Endometrial microvascular endothelial cells (primary cell): ENCODE measurements around the gene NR6A1. TPM values are rescaled to one million over a fixed set of nuclear protein-coding genes. Genes with fewer than 3 reads are reported as not detected.

Experiments
- in situ Hi-C: cut with HindIII; loops from 2 replicates; pipeline ENCODE4 v1.10.0; 2017; ENCODE audit warnings: low sequenced_read_pairs, low pct_unique_long_range_greater_than_20kb; ENCODE audit errors: inconsistent ontology term
- total RNA-seq: library from RNA; depleted of rRNA; stranded (reverse); fragments of >200 nt; gene quantifications from one replicate; pipeline ENCODE4 v1.2.3, GENCODE V29; 2015; ENCODE audit errors: inconsistent ontology term

Gene NR6A1
- total RNA-seq, 1 donor from 2014 or later: 0.19 TPM

DNA sequence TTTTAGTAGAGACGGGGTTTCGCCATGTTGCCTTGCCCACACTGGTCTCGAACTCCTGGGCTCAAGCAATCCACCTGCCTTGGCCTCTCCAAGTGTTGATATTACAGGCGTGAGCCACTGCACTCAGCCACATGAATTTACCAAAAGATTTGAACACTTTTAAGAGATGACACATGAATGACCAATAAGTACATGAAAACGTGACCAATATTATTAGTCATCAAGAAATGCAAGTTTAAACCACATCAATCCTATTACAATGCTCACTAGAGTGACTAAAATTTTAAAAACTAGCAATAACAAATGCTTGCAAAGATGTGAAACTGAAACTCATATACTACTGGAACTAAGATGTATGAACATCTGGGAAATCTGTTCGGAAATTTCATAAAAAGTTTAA lies 54.3 kb downstream of the NR6A1 start:
- in situ Hi-C loops: no loop called here

DNA sequence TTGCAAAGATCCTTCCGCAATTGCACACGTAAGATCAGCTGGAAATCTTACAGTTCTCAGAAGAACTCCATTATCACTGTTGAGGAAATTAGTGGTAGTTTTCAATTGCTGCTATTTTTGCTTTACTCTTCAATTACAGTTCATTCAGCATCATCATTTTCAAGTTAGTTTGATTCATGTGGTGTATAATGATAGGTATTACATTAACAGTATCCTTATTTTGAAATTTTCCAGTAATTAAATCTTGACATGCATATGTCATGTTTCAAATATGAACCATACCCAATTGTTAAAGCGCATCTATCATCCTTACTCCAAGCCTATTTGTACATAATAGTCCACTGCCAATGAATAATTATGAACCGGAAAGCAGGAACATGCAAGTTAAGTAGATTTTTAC lies 60.3 kb downstream of the NR6A1 start:
- in situ Hi-C loops: no loop called here

DNA sequence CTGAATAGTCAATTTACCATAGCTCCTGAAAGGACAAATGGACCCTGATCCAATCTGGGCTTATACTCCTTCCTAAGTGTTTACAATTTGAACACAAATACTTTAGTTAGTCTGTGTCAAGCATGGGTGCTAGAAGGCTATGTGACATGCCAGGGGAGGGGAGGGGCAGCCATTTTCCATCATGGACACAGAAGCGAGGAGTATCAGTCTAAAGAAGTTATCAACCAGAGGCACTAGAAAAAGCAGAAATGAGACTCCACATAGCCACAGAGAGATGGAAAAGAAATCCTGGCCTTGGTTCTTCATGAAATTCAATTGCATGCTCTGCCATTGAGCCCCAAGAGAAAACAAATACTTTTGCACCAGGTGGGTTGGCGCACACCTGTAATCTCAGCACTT lies 61.8 kb downstream of the NR6A1 start:
- in situ Hi-C loops: no loop called here

DNA sequence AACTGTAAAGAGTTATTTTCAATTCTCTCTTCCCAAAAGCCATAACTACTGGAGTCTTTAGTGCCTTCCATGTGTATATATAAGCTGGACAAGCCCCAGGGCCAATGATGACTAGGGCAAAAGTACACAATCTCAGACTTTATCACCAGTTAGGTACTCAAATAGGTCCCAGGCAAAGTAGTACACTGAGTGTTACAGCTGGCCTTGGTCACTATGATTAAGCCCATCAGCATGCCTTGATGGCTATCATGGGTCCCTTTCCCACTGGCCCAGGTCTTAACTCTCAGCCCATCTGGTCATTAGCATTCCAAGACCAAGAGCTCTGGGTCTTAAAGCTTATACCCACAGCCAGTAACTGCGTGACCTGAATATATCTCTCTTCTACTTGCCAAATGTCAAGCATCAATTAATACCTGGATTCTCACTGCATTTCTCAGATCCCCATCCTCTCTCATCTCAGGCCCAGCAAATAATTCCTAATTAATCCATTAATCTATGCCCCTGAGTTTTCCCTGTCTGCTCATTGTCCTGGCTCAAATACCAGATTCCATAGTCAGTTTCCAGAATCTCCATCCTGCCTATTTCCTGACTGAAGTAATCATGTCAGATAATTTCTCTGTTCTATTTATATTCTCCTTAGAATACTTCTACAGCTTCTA lies 62.3 kb downstream of the NR6A1 start:
- in situ Hi-C loops: no loop called here

DNA sequence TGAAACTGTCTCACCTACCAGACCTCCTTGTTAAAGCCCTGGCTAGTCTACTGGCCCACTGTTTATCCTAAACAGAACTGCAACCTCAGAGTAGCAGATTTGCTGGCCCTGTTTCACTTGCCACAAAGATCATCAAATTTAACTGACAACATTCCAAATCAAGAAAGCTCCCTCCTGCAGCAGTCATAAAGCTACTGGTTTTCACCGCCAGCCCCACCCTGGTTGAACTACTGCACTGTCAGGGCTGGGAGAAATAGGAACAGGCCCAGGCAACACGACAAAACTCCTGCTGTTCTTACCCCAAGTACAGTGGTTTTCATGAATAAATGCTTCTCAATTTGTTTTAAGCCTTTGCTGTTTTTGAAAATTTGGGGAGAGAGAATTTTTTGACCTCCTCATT lies 63.0 kb downstream of the NR6A1 start:
- in situ Hi-C loops: no loop called here

DNA sequence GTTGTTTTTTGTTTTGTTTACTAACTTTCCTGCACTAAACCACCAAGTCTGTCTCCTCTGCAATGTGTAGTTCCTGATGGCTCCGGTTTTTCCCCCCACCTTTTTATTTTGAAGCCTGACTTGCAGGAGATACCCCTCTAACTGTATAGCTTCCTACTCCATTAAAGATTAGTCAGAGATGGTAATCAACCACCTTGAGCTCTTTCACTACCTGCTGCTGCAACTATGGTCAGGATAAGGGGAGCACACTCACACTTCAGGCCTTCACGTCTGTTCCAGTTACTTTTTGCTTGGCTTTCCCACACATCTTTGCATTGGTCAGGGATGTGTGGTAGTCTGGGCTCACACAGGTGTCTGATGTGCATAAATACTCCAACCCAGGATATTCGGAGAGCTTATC lies 63.4 kb downstream of the NR6A1 start:
- in situ Hi-C loops: no loop called here

DNA sequence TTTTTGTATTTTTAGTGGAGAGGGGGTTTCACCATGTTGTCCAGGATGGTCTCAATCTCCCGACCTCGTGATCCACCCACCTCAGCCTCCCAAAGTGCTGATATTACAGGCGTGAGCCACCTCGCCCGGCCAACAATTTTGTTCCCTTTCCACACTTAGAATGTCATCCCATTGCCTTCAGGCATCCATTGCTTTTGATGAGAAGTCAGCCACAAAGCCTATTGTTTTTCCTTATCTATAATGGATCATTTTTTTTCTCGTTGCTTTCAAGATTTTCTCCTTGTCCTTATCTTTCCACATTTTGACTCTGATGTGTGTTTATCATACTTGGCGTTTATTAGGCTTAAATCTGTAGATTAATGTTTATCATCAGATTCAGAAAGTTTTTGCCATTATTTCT lies 64.4 kb downstream of the NR6A1 start:
- in situ Hi-C loops: no loop called here

DNA sequence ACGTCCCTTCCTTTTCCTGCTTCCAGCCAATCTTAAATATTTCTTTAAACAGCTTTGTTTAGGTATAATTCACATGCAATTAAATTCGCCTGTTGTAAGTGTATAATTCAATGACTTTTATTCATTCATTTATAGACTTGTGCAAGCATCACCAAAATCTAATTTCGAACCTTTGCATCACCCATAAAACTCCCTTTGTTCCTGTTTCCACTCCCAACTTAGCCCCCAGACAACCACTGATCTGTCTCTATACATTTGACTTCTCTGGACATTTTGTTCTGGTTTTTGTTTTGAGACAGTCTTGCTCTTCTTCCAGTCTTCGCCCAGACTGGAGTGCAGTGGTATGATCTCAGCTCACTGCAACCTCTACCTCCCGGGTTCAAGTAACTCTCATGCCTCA lies 71.5 kb downstream of the NR6A1 start:
- in situ Hi-C loops: no loop called here

DNA sequence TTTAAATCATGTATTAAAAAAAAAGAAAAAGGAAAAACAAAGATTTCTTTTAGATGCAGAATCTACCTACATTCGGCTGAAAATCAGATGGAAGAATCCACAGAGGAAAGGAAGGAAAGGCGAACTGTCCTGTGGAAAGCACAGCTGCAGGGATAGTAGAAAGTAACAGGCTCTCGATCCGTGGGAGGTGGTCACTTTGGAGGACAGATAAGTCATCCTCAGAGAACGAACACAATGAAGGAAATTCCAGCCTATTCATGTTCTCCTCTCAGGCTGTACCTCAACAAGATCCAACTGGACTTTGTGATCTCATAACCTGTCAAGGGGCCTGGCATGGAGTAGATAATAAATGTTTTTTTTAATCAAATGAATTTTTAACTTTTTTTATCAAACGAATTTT lies 72.8 kb downstream of the NR6A1 start:
- in situ Hi-C loops: no loop called here

DNA sequence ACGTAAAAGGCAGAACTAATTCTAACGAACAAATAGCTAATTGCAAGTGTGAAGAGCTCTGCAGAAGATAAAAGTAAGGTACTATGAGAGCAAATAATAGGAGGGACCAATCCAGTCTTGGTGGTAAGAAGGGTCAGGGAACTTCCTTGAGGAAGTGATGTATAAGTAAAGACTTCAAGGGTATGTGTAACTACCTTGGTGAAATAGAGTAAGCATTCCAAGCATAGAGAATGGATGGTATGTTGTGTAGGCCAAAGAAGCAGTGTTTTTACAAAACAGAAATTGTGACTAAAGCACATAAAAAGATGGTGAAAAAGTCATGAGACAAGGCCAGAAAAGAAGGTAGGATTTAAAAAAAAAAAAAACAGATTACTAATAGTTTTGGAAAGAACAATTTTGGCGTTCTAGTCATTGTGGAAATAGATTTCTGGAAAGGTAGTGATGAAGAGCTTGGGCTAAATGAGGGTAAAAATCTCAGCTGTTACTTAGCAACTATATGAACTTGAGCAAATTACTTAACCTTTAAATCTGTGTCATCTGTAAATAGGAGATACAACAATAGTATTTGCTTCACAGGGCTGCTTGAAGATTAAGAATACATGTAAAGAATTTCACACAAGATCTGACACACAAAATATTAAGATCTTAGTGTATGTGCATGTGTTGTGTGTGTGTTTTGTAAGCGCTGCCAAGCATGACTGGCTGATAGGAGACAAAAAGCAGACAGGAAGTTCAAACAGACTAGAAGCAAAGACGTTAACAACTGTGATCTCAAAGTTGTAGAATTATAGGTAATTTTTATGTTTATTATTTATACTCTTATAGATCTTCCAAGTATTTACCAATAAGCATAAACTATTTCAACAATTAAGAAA lies 73.5 kb downstream of the NR6A1 start:
- in situ Hi-C loops: no loop called here

DNA sequence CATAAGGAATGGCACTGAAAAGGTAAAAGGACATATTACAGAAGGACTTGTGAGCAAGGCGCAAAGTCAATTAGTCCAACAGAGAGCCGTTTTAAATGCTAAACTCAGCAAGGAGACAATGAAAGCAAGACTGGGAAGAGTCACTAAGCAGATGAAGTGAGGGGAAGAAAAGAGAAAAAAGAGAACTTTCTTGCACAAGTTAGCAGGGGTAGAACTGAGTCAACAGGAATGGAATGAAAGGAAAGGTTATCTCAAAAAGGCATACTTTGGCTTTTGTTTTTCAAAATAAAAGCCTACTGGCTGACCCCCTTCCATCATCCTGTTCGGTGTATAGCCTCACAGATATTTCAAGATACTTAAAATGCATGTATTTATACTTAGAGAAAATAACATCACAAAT lies 75.0 kb downstream of the NR6A1 start:
- in situ Hi-C loops: no loop called here

DNA sequence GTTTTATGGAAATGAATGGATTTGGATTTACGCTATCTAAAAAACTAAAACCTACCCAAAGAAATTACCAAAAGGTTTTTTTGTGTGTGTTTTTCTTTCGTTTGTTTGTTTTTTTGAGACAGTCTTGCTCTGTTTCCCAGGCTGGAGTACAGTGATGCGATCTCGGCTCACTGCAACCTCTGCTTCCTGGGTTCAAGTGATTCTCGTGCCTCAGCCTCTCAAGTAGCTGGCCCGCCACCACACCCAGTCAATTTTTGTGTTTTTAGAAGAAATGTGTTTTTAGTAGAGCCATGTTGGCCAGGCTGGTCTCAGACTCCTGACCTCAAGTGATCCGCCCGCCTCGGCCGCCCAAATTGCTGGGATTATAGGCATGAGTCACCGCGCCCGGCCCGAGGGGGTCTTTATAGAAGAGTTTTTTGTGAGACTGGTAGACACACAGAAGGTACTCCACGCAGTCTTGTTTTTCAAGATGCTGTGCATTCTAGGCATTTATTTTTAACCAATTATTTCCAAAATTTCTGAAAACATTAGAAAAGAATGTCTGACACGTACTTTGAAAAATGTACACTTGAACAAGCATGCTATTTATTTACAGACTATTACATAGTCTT lies 75.7 kb downstream of the NR6A1 start:
- in situ Hi-C loops: no loop called here

DNA sequence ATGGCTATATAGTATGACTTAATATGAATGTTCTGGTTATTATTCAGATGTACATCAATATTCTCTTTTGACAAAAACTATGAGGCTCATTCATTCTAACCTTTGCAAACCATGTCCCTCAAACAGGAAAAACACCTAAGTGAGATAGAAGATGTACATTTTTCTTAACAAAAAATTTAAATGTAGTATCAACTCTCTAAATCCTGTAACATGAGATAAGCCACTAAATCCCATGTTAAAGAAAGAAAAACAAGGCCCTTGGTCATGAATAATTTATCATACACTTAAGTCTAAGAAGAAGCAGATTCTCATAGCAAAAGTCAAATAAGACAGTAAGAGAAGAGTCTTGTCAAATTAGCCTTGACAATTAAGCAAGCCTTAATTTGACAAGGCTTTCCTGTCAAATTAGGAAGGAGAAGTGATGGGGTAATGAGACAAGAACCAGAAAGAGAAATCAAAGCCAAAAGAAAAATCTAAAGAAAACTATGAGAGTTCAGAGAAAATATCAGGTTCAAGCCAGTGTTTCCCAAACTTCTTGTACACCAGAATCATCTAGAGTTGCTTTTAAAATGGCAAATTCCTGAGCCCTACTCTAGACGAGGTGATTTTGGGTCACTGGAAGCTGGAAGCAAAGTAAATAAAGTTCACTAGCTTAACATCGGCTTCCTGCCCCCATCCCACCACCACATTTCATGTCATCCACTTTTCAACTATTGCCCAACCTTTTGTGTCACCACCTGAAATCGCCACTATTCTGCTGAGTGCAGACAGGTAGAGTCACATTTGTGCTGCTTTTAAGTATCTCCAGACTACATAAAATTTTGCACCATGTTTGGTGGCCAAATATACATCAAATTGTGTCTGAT lies 76.5 kb downstream of the NR6A1 start:
- in situ Hi-C loops: no loop called here

DNA sequence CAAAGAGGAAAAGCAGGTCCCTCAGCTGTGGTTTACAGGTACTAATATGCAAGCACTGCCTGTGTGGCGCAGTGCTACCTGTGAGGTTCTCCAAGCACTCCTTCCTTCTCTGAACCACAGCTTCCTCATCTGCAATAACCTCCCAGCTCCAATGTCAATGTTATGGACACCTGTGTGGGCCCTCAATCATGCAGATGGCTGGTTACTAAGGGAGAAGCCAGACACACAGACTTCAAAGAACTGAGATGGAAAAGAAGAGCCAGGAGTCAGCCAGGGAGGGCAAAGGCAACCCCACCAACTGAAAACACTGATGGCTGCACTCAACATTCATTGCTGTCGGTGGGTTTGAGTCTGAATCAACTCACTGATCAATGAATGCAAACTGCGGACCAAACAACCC lies 77.7 kb downstream of the NR6A1 start:
- in situ Hi-C loops: no loop called here

DNA sequence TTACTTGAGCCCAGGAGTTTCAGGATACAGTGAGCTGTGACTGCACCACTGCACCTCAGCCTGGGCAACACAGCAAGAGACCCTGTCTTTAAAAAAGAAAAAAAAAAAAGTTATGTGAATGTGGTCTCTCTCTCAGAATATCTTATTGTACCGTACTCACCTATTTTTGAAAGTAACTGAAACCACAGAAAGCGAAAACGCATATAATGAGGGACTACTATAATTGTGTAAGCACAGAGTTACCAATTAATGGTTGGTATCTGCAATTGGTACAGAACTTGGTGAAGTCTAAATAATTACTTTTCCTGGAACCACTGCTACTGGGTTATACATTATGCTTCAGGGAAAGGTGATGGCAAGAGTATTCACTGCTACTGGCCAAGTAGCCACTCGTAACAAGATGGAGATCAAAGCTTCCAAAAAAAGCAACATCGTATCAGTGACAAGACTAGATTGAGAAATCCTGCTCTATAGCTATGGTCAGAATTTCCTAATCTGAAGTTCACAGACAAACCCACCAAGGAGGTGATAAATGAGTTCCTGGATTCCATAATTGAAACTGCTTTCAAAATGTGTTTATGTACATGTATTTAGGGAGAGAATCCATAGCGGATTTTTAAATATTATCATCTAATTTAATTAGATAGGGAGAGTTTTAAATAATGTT lies 82.7 kb downstream of the NR6A1 start:
- in situ Hi-C loops: no loop called here

DNA sequence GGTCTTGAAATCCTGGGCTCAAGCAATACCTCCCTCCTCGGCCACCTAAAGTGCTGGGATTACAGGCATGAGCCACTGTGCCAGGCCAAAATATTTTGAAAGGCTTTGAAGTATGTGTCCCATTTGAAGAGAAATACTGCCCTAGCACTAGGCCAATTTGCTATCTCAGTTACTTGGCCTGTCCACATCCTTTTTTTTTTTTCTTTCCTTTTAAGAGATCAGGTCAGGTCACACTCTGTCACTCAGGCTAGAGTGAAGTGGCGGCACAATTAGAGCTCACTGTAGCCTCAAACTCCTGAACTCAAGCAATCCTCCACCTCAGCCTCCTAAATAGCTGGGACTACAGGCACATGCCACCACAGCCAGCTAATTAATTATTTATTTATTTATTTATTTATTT lies 84.2 kb downstream of the NR6A1 start:
- in situ Hi-C loops: no loop called here

DNA sequence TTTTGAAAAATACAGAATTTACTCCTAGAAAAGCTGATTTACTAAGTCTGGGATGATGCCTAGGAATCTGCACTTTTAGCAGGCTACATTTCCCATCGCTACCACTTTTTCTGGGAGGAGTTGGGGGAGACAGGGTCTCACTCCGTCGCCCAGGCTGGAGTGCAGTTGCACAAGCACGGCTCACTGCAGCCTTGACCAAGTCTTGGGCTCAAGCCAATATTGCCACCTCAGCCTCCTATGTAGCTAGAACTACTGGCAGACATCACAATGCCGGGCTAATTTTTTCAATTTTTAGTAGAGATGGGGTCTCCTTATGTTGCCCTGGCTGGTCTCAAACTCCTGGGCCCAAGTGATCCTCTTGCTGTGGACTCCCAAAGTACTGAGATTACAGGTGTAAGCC lies 85.9 kb downstream of the NR6A1 start:
- in situ Hi-C loops: no loop called here

DNA sequence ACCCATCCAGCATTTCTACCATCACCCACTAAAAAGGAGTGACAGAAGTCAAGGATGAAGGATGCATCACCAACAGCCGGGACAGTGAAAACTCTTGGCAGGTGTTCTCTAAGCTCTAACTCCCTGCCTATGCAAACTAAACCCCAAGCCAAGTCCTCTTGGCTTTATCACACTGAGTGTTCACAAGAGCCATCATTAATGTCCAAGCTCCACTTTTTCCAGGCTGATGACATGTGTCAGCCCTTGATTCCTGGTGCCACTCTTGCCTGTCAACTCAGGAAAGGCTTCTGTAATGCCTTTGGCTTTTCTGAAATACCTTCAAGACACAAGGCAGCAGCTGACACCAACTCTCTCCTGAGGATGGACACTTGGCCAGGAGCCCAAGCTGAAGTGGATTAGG lies 86.9 kb downstream of the NR6A1 start:
- in situ Hi-C loops: no loop called here

DNA sequence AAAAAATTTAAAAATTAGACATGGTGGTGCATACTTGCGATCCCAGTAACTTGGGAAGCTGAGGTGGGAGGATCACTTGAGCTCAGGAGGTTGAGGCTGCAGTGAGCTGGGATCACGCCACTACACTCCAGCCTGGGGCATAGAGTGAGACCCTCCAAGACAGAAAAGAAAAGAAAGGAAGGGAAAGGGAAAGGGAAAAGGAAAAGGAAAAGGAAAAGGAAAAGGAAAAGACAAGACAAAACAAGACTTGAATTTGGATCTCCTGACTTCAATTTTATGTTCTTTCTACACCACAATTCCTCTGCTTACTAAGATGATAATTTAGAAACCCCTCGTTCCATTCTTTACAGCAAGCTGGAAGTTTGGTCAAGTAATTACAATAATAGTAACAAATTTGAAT lies 88.1 kb downstream of the NR6A1 start:
- in situ Hi-C loops: no loop called here
